Measurements from ENCODE around the gene NELFA.
"Not testable (repeated sequence)": the region's sequence is repeated elsewhere in the genome, so short reads cannot be mapped to it uniquely, and the experiment has no call there.

The NELFA gene

GRCh38 chr4:2040391-2041238, 31.8 kb upstream of the NELFA start:
- DNase-seq (ENCODE audit: low spot score): no peak

- DNase-seq (ENCODE audit: low spot score): no peak
Measured at GRCh38 chr4:2036866-2037265, 28.1 kb upstream of the NELFA start.

GRCh38 chr4:2036327-2036726, 27.6 kb upstream of the NELFA start:
- DNase-seq (ENCODE audit: low spot score): no peak

- not testable (repeated sequence) for DNase-seq (ENCODE audit: low spot score)
Measured at GRCh38 chr4:2031161-2031560, 22.4 kb upstream of the NELFA start.

GRCh38 chr4:2027120-2027519, 18.3 kb upstream of the NELFA start:
- DNase-seq (ENCODE audit: low spot score): not testable (repeated sequence)

GRCh38 chr4:2025817-2026216, 17.0 kb upstream of the NELFA start:
- no peak for DNase-seq (ENCODE audit: low spot score)

- no peak for DNase-seq (ENCODE audit: low spot score)
Measured at GRCh38 chr4:2024683-2025082, 15.9 kb upstream of the NELFA start.

- DNase-seq (ENCODE audit: low spot score): not testable (repeated sequence)
Measured at GRCh38 chr4:2021358-2022018, 12.7 kb upstream of the NELFA start.

- no peak for DNase-seq (ENCODE audit: low spot score)
Measured at GRCh38 chr4:2015008-2015407, 6.2 kb upstream of the NELFA start.

GRCh38 chr4:2011583-2011982, 2.8 kb upstream of the NELFA start:
- no peak for DNase-seq (ENCODE audit: low spot score)

GRCh38 chr4:2009651-2010233, 968 bp upstream of the NELFA start:
- DNase-seq (ENCODE audit: low spot score): peak; percentile 86

- DNase-seq (ENCODE audit: low spot score): no peak
Measured at GRCh38 chr4:2008671-2008920, 178 bp downstream of the NELFA start.

- no peak for DNase-seq (ENCODE audit: low spot score)
Measured at GRCh38 chr4:2007804-2008670, 737 bp downstream of the NELFA start.

- DNase-seq (ENCODE audit: low spot score): peak; percentile 30
Measured at GRCh38 chr4:2006956-2007653, 1.7 kb downstream of the NELFA start.

GRCh38 chr4:2006367-2006766, 2.4 kb downstream of the NELFA start:
- DNase-seq (ENCODE audit: low spot score): no peak

- not testable (repeated sequence) for DNase-seq (ENCODE audit: low spot score)
Measured at GRCh38 chr4:2003361-2003760, 5.4 kb downstream of the NELFA start.

- not testable (repeated sequence) for DNase-seq (ENCODE audit: low spot score)
Measured at GRCh38 chr4:1999308-1999707, 9.5 kb downstream of the NELFA start.

GRCh38 chr4:1998296-1998695, 10.5 kb downstream of the NELFA start:
- DNase-seq (ENCODE audit: low spot score): peak; percentile 83

- no peak for DNase-seq (ENCODE audit: low spot score)
Measured at GRCh38 chr4:1997712-1998111, 11.1 kb downstream of the NELFA start.

GRCh38 chr4:1996866-1997611, 11.7 kb downstream of the NELFA start:
- DNase-seq (ENCODE audit: low spot score): no peak

GRCh38 chr4:1994938-1995337, 13.8 kb downstream of the NELFA start:
- no peak for DNase-seq (ENCODE audit: low spot score)
